HCT116 (cell line): ENCODE measurements around the gene MED16. TPM values are rescaled to one million over a fixed set of nuclear protein-coding genes. Genes with fewer than 3 reads are reported as not detected.

ENCODE experiments used
- ATAC-seq: fragments of 200-7000 bp; cut with Tn5 transposase; 2 replicates; pipeline ENCODE4 v1.9.1; 2020; ENCODE audit warnings: mild to moderate bottlenecking, moderate library complexity
- BruUV-seq: library from RNA; stranded (reverse); fragments of 400-500 nt; replicated peaks from 2 replicates; lab custom pipeline; 2021; lab: Mats Ljungman, UMichigan
- CTCF ChIA-PET: fragments of 300-600 bp; sonication (Branson Sonifier 250); formaldehyde crosslinking; loops from one replicate; lab custom pipeline; 2021; ENCODE audit warnings: antibody characterized with exemption; lab: Charles Lee
- POLR2A ChIA-PET: fragments of 300-600, 350-600 bp; sonication (Branson Sonifier 250); formaldehyde crosslinking; loops from one replicate; lab custom pipeline; 2021; ENCODE audit warnings: antibody characterized with exemption; lab: Charles Lee
- RAD21 ChIA-PET, 2 experiments: fragments of 300-600 bp; sonication (Branson Sonifier 250); formaldehyde crosslinking; loops; one replicate each; lab custom pipeline; 2023; ENCODE audit warnings: low total read pairs in 2 of 2; ENCODE audit not compliant: uncharacterized antibody in 2 of 2, unreplicated experiment in 2 of 2, low non-redundant PET in 1 of 2; lab: Charles Lee
- DNase-seq: peaks from one replicate; pipeline ENCODE4 v3.0.0-alpha.2; 2010; ENCODE audit warnings: low read depth, low spot score
- H2AFZ ChIP-seq: fragments of 200-600 bp; shearing (Covaris generic), sonication (generic); 2 replicates; pipeline ENCODE4 v1.6.1; 2017; ENCODE audit warnings: low read depth, mixed run types, mixed read lengths, antibody characterized with exemption, low read length; ENCODE audit not compliant: poor library complexity, severe bottlenecking
- H3K27ac ChIP-seq: 2 replicates; pipeline ENCODE4 v1.5.1; 2012; ENCODE audit warnings: low read depth, low read length
- H3K27me3 ChIP-seq: fragments of 200-600 bp; sonication (generic); 2 replicates; pipeline ENCODE4 v1.6.1; 2016; ENCODE audit warnings: mixed run types, low read length, mixed read lengths; ENCODE audit not compliant: insufficient read depth
- H3K36me3 ChIP-seq, 2 experiments: fragments of 200-500 bp in 1 of 2; fragments of 200-600 bp in 1 of 2; sonication (Bioruptor generic) in 1 of 2; sonication (generic) in 1 of 2; 2 replicates each; pipeline versions ENCODE4 v1.5.1 to v1.6.1; 2014 to 2016; ENCODE audit warnings: low read length in 2 of 2, inconsistent platforms in 1 of 2, mixed read lengths in 1 of 2, mixed run types in 1 of 2; ENCODE audit not compliant: insufficient read depth in 2 of 2, control insufficient read depth in 1 of 2
- H3K4me1 ChIP-seq, 2 experiments: fragments of 200-600 bp in 1 of 2; sonication (generic) in 1 of 2; 2 replicates each; pipeline versions ENCODE4 v1.5.1 to v1.6.1; 2012 to 2017; ENCODE audit warnings: low read length in 2 of 2, inconsistent platforms in 1 of 2, mild to moderate bottlenecking in 1 of 2, mixed read lengths in 1 of 2, mixed run types in 1 of 2, moderate library complexity in 1 of 2; ENCODE audit not compliant: insufficient read depth in 2 of 2, control insufficient read depth in 1 of 2
- H3K4me2 ChIP-seq: fragments of 200-600 bp; sonication (generic); 2 replicates; pipeline ENCODE4 v1.6.1; 2017; ENCODE audit warnings: mixed run types, low read length, mixed read lengths
- H3K4me3 ChIP-seq, 2 experiments: fragments of 200-600 bp in 1 of 2; sonication (generic) in 1 of 2; replicated peaks in 1 of 2; 2 replicates each; pipeline ENCODE4 v1.5.1; 2011 to 2016; ENCODE audit warnings: low read length in 2 of 2, control low read depth in 1 of 2, low read depth in 1 of 2, mild to moderate bottlenecking in 1 of 2, mixed read lengths in 1 of 2, mixed run types in 1 of 2
- H3K79me2 ChIP-seq: fragments of 200-600 bp; sonication (generic); 2 replicates; pipeline ENCODE4 v1.6.1; 2017; ENCODE audit warnings: mild to moderate bottlenecking, mixed run types, low read length, moderate library complexity, mixed read lengths; ENCODE audit not compliant: insufficient read depth
- H3K9ac ChIP-seq: fragments of 200-600 bp; sonication (generic); 2 replicates; pipeline ENCODE4 v1.6.1; 2016; ENCODE audit warnings: low read length, mixed read lengths
- H3K9me2 ChIP-seq: fragments of 200-600 bp; sonication (generic), shearing (Covaris generic); 2 replicates; pipeline ENCODE4 v1.6.1; 2017; ENCODE audit warnings: mixed run types, mild to moderate bottlenecking, moderate library complexity; ENCODE audit not compliant: insufficient read depth
- H3K9me3 ChIP-seq, 2 experiments: fragments of 200-500 bp in 1 of 2; fragments of 200-600 bp in 1 of 2; sonication (Bioruptor generic) in 1 of 2; sonication (generic) in 1 of 2; 2 replicates each; pipeline ENCODE4 v1.6.1; 2014 to 2017; ENCODE audit warnings: low read length in 2 of 2, mixed read lengths in 2 of 2, inconsistent platforms in 1 of 2, low read depth in 1 of 2, mild to moderate bottlenecking in 1 of 2, mixed run types in 1 of 2, moderate library complexity in 1 of 2; ENCODE audit not compliant: control insufficient read depth in 1 of 2, insufficient read depth in 1 of 2
- H4K20me1 ChIP-seq: fragments of 200-600 bp; sonication (generic), shearing (Covaris generic); 2 replicates; pipeline ENCODE4 v1.6.1; 2017; ENCODE audit warnings: mixed run types, mild to moderate bottlenecking, moderate library complexity; ENCODE audit not compliant: insufficient read depth
- CBX3 ChIP-seq: IDR thresholded peaks from 2 replicates; pipeline ENCODE4 v1.6.1; 2012; ENCODE audit warnings: low read depth
- EGR1 ChIP-seq: IDR thresholded peaks from 2 replicates; pipeline ENCODE4 v1.6.1; 2012; ENCODE audit warnings: low read depth
- EZH2phosphoT487 ChIP-seq: fragments of 200-600 bp; IDR thresholded peaks from 2 replicates; pipeline ENCODE4 v1.6.1; 2018; ENCODE audit warnings: antibody characterized with exemption, borderline replicate concordance
- FOSL1 ChIP-seq: IDR thresholded peaks from 2 replicates; pipeline ENCODE4 v1.6.1; 2012; ENCODE audit warnings: low read depth
- JUND ChIP-seq: IDR thresholded peaks from 2 replicates; pipeline ENCODE4 v1.6.1; 2012
- POLR2A ChIP-seq: IDR thresholded peaks from 2 replicates; pipeline ENCODE4 v1.7.0; 2011; ENCODE audit warnings: borderline replicate concordance; ENCODE audit not compliant: insufficient read depth, insufficient read length; ENCODE audit errors: extremely low read depth
- POLR2AphosphoS5 ChIP-seq: IDR thresholded peaks from 2 replicates; pipeline ENCODE4 v1.6.1; 2011; ENCODE audit warnings: mild to moderate bottlenecking, low read depth, low read length, moderate library complexity
- RAD21 ChIP-seq: IDR thresholded peaks from 2 replicates; pipeline ENCODE4 v1.6.1; 2012; ENCODE audit warnings: low read depth, mild to moderate bottlenecking
- SP1 ChIP-seq: IDR thresholded peaks from 2 replicates; pipeline ENCODE4 v1.6.1; 2012; ENCODE audit warnings: low read depth
- TCF7L2 ChIP-seq: IDR thresholded peaks from 2 replicates; pipeline ENCODE4 v1.7.0; 2011; ENCODE audit warnings: borderline replicate concordance, inconsistent platforms; ENCODE audit not compliant: insufficient read depth, insufficient read length; ENCODE audit errors: extremely low read depth
- intact Hi-C: fragments of 100-400 bp; cut with micrococcal nuclease; formaldehyde crosslinking; loops from 2 replicates; pipeline ENCODE4 v1.10.0; 2022
- total RNA-seq: library from RNA; stranded (reverse); gene quantifications from one replicate; pipeline ENCODE4 v1.2.1, GENCODE V29; 2021; ENCODE audit not compliant: unreplicated experiment
- TF ChIP-seq, protein P1 (sequence below): IDR thresholded peaks from 2 replicates; pipeline ENCODE4 v1.6.1; 2011; ENCODE audit warnings: mild to moderate bottlenecking, low read length, moderate library complexity; ENCODE audit not compliant: insufficient replicate concordance; ENCODE audit errors: extremely low read depth
- TF ChIP-seq, protein P2 (sequence below): IDR thresholded peaks from 2 replicates; pipeline ENCODE4 v1.6.1; 2012; ENCODE audit warnings: low read depth
- TF ChIP-seq, protein P3 (sequence below): IDR thresholded peaks from 2 replicates; pipeline ENCODE4 v1.6.1; 2012

Gene MED16
- total RNA-seq, 1 experiment from 2014 or later = 73.6 TPM

DNA sequence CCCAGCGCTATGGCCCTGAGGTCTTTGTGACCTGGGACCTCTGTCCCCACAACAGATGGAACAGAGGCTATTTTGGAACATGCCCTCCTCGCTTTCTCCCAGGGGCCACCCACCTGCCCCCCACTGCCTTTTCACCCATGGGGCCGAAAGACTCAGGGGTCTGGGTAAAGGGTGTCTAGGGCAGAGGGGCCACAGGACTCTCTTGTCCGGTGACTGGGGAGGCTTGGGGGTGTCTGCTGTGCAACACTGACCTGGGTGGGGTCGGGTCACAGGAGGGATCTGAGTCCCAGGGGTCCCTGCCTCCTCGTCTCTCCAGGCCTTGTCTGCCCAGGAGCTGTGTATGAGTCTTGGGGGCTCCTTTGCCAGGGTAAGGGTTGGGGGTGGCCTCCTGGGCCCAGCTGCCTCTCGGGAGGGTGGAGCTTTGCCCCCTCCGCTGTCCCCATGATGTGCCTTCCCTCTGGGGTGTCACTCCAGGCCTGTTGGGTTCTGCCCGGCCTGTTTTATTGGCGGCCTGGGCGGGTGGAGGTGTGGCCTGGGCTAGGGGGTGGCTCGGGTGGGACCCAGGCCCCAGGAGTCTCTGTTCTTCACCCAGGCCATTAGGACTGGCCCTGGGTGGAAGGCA lies 34.9 kb upstream of the MED16 start:
- intact Hi-C loops = loop anchor here (2.0 to 10.0 kb wide), 2 partner anchors 13 to 257 kb away; no protein-coding TSS in a partner anchor
- no peaks in the 10 kb centered on the region for H3K9me2 ChIP-seq
- ChIA-PET CTCF (no interaction called here), RAD21 (no interaction called here), POLR2A (no interaction called here)
- H3K4me1 ChIP-seq = peaks cover 20 to 46% of the 10 kb centered on the region in 2 experiments
- no peak for ATAC-seq
- H3K79me2 ChIP-seq = peaks cover 19% of the 10 kb centered on the region
- no peaks in the 10 kb centered on the region for H4K20me1 ChIP-seq
- H2AFZ ChIP-seq = no peak overlapping the region
- peak overlapping the region; percentile 99 for H3K4me2 ChIP-seq
- H3K27ac ChIP-seq = no peak overlapping the region; the same call in 1 of the 2 replicates
- H3K36me3 ChIP-seq = peaks cover 0 to 4% of the 10 kb centered on the region in 2 experiments; a peak in 1 of 4 replicates
- no peaks in the 10 kb centered on the region for H3K27me3 ChIP-seq
- H3K9ac ChIP-seq = no peak overlapping the region
- no TSS peak for BruUV-seq
- no peak for TF ChIP-seq POLR2A
- TF ChIP-seq POLR2AphosphoS5 = no peak
- no peak for TF ChIP-seq EGR1
- no peak for TF ChIP-seq CBX3
- no peak for TF ChIP-seq SP1
- TF ChIP-seq JUND = no peak
- no peak for TF ChIP-seq TCF7L2
- no peak for TF ChIP-seq RAD21
- H3K9me3 ChIP-seq = no peaks in the 10 kb centered on the region
- DNase-seq = no peak
- H3K4me3 ChIP-seq = no peak overlapping the region

DNA sequence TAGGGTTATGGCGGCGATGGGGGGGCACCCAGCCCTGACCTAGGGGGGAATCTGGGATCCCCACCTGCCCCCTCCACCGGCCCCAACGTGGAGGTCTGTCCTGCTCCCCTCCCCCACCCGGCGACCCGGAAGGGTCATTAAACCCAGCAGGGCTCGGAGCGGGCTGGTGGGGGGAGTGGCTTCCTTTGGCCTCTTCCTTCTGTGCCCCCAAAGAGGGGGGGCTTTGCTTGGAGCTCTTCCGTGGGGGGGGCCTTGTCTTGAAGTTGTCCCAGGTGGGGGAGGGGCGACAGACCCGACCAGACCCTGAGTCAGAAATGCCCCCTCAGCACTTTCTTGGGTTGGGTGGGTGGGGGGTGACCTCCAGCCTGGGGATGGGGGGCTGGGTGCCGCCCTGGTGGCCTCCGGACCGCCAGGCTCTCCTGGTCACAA lies 34.4 kb upstream of the MED16 start:
- no peaks in the 10 kb centered on the region for H3K9me3 ChIP-seq
- no peaks in the 10 kb centered on the region for H4K20me1 ChIP-seq
- ChIA-PET CTCF (no interaction called here), POLR2A (no interaction called here), RAD21 (no interaction called here)
- H3K9ac ChIP-seq = peak overlapping the region; percentile 92
- peaks cover 15 to 41% of the 10 kb centered on the region in 2 experiments for H3K4me1 ChIP-seq
- peaks cover 19% of the 10 kb centered on the region for H3K79me2 ChIP-seq
- no peaks in the 10 kb centered on the region for H3K27me3 ChIP-seq
- intact Hi-C loops = loop anchor here (2.0 to 10.0 kb wide), 2 partner anchors 13 to 257 kb away; no protein-coding TSS in a partner anchor
- H3K9me2 ChIP-seq = no peaks in the 10 kb centered on the region
- H3K4me3 ChIP-seq = peak overlapping the region; percentile 84 to 87
- ATAC-seq (no peak), DNase-seq (no peak)
- no TSS peak for BruUV-seq
- TF ChIP-seq EZH2phosphoT487 (no peak), SP1 (no peak), RAD21 (no peak), FOSL1 (no peak), EGR1 (no peak), CBX3 (no peak), TCF7L2 (no peak), POLR2AphosphoS5 (no peak), JUND (no peak)
- TF ChIP-seq, protein P1, sequence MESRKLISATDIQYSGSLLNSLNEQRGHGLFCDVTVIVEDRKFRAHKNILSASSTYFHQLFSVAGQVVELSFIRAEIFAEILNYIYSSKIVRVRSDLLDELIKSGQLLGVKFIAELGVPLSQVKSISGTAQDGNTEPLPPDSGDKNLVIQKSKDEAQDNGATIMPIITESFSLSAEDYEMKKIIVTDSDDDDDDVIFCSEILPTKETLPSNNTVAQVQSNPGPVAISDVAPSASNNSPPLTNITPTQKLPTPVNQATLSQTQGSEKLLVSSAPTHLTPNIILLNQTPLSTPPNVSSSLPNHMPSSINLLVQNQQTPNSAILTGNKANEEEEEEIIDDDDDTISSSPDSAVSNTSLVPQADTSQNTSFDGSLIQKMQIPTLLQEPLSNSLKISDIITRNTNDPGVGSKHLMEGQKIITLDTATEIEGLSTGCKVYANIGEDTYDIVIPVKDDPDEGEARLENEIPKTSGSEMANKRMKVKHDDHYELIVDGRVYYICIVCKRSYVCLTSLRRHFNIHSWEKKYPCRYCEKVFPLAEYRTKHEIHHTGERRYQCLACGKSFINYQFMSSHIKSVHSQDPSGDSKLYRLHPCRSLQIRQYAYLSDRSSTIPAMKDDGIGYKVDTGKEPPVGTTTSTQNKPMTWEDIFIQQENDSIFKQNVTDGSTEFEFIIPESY = no peak
- TF ChIP-seq, protein P2, sequence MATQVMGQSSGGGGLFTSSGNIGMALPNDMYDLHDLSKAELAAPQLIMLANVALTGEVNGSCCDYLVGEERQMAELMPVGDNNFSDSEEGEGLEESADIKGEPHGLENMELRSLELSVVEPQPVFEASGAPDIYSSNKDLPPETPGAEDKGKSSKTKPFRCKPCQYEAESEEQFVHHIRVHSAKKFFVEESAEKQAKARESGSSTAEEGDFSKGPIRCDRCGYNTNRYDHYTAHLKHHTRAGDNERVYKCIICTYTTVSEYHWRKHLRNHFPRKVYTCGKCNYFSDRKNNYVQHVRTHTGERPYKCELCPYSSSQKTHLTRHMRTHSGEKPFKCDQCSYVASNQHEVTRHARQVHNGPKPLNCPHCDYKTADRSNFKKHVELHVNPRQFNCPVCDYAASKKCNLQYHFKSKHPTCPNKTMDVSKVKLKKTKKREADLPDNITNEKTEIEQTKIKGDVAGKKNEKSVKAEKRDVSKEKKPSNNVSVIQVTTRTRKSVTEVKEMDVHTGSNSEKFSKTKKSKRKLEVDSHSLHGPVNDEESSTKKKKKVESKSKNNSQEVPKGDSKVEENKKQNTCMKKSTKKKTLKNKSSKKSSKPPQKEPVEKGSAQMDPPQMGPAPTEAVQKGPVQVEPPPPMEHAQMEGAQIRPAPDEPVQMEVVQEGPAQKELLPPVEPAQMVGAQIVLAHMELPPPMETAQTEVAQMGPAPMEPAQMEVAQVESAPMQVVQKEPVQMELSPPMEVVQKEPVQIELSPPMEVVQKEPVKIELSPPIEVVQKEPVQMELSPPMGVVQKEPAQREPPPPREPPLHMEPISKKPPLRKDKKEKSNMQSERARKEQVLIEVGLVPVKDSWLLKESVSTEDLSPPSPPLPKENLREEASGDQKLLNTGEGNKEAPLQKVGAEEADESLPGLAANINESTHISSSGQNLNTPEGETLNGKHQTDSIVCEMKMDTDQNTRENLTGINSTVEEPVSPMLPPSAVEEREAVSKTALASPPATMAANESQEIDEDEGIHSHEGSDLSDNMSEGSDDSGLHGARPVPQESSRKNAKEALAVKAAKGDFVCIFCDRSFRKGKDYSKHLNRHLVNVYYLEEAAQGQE = no peak
- TF ChIP-seq, protein P3, sequence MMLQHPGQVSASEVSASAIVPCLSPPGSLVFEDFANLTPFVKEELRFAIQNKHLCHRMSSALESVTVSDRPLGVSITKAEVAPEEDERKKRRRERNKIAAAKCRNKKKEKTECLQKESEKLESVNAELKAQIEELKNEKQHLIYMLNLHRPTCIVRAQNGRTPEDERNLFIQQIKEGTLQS = no peak
- peak overlapping the region; percentile 99 for H3K4me2 ChIP-seq
- no peak overlapping the region for H2AFZ ChIP-seq
- H3K27ac ChIP-seq = no peak overlapping the region; the same call in 1 of the 2 replicates
- peaks cover 0 to 4% of the 10 kb centered on the region in 2 experiments; a peak in 1 of 4 replicates for H3K36me3 ChIP-seq
